ENCODE measurements around the gene SPTAN1. TPM values are rescaled to one million over a fixed set of nuclear protein-coding genes. Genes with fewer than 3 reads are reported as not detected.
"Not testable (repeated sequence)": the region's sequence is repeated elsewhere in the genome, so short reads cannot be mapped to it uniquely, and the experiment has no call there.

SPTAN1 gene
- polyA plus RNA-seq, 3 donors, result 288 to 327 (median 319) TPM

GRCh38 chr9:128629136-128629535 lies 76.7 kb downstream of the SPTAN1 start:
- no peak for DNase-seq (ENCODE audit: low read depth in 3 of 3, low spot score in 2 of 3)

GRCh38 chr9:128629852-128630545 lies 77.6 kb downstream of the SPTAN1 start:
- DNase-seq (ENCODE audit: low read depth in 3 of 3, low spot score in 2 of 3), result no peak

DNA sequence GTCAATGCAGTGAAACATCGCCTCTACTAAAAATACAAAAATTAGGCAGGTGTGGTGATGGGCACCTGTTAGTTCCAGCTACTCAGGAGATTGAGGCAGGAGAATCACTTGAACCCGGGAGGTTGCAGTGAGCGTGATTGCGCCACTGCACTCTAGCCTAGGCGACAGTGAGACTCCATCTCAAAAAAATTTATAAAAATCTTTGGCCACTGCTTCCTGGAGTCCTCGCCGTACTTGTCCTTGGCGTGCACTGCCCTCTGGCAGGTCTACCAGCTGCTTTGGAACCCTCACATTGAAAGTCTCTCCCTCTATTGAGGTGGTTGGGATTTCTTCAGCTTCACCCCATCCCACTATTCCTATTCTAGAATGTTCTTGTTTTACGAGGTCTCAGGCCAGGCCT lies 79.2 kb downstream of the SPTAN1 start:
- DNase-seq (ENCODE audit: low read depth in 3 of 3, low spot score in 2 of 3), result no peak

DNA sequence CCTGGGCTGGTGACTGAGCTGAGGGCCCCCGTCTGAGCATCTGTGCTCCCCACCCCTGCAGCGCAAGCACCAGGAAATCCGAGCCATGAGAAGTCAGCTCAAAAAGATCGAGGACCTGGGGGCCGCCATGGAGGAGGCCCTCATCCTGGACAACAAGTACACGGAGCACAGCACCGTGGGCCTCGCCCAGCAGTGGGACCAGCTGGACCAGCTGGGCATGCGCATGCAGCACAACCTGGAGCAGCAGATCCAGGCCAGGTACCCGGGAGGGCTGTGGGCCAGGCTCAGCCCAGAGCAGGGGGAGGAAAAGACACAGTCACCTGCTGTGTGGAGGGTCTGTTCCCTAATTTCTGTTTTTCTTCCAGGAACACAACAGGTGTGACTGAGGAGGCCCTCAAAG lies 79.7 kb downstream of the SPTAN1 start:
- no peak for DNase-seq (ENCODE audit: low read depth in 3 of 3, low spot score in 2 of 3)

DNA sequence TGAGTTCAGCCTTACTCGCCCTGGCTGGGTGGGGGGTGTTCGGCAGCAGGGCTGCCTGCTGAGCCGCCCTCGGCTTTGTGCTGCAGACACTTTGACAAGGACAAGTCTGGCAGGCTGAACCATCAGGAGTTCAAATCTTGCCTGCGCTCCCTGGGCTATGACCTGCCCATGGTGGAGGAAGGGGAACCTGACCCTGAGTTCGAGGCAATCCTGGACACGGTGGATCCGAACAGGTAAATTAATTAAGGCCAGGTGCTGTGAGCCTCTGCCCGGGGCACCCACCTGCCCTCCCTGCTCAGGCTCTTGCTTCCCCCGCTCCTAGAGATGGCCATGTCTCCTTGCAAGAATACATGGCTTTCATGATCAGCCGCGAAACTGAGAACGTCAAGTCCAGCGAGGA lies 80.1 kb downstream of the SPTAN1 start:
- DNase-seq (ENCODE audit: low read depth in 3 of 3, low spot score in 2 of 3), result no peak

DNA sequence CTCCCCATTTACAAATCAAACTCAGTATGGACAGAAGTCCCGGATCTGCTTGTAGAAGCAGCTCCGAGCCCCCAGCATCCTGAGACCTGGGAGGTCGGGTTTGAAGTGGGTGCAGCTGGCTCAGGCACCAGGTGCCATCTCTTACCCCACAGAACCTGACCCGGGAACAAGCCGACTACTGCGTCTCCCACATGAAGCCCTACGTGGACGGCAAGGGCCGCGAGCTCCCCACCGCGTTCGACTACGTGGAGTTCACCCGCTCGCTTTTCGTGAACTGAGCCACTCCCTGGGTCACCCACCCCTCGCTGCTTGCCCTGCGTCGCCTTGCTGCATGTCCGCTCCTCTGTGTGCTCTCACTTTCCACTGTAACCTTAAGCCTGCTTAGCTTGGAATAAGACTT lies 80.7 kb downstream of the SPTAN1 start:
- DNase-seq (ENCODE audit: low read depth in 3 of 3, low spot score in 2 of 3), result no peak

- no peak for DNase-seq (ENCODE audit: low read depth in 3 of 3, low spot score in 2 of 3)
Measured at GRCh38 chr9:128633601-128634000, 81.2 kb downstream of the SPTAN1 start.

- DNase-seq (ENCODE audit: low read depth in 3 of 3, low spot score in 2 of 3), result no peak
Measured at GRCh38 chr9:128634111-128634510, 81.7 kb downstream of the SPTAN1 start.

DNA sequence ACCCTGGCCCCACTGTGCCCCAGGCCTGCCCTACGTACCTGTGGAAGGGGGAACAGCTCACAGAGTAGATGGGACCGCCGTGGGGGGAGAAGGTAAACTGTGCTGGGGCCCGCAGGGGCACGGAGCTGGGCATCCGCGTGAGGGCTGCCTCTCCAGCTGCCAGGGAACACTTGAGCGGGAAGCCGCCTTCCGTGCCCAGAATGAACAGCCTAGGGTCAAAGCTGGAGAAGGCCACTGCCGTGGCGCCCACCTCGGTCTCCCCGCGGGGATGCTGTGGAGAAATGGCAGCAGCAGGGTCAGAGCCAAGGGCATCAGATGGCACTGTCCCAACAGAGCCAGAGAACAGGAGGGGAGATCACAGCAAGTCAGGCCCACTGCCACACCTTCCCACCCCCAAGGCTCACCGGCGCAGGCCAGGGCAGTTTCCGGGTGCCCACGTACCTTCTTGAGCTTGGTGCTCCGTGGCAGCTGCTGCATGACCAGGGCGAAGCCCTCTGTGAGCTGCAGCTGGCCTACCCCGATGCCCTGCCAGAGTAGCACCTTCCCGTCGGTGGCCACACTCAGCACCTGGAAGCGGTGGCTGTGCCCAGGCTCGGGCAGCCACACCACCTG lies 82.4 kb downstream of the SPTAN1 start:
- DNase-seq (ENCODE audit: low read depth in 3 of 3, low spot score in 2 of 3), result no peak

DNA sequence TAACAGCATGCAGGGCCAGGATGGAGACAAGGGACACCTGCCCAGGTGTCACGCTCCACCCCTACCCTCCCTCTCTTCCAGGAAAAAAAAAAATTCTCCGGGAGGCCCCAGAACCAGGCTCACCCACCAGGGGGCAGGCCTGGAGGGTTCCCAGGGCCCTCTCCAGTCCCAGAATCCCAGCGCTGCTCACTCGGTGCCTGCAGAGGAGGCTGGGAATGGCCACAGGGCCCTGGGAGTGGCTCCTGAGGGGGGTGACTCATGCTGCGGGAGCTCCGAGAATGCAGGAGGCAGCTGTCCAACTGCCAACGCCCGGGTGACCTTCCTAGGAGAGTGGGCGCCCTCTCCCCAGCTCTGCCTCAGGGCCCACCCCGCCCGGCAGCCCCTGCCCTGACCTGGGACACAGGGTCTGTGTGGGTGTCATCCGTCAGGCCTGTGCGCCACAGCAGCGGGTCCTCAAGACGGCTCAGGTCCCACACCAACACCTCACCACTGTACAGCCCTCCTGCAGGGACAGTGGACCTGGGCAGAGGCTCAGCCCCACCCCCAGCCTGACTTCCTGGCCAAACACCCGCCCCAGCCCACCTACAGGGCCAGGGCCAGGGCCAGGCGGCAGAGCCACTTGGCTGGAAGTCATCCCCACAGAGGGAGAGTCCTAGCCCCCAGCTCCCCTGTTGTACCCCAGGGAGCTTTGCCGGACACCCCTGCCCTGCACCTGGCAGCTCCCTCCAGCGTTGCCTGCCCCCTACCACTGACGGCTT lies 83.1 kb downstream of the SPTAN1 start:
- peak in 2 of 3 donors; percentile 10 to 27 for DNase-seq (ENCODE audit: low read depth in 3 of 3, low spot score in 2 of 3)

DNA sequence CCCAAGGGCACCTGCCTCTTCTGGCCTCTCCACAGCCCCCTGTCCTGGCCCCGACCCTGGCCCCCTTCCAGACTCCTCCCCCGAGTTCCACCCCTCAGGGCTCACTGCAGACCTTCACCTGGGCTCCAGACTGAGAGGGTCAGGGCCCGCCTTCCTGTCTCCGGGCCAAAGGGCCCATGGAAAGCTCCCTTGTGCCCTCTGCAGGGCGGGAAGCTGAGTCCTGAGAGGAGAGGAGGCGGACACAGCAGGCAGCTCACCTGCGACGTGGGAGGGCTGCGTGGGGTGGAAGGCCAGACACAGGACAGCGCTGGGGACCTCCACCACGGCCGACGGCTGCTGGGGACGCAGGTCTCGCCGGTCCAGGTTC lies 83.6 kb downstream of the SPTAN1 start:
- DNase-seq (ENCODE audit: low read depth in 3 of 3, low spot score in 2 of 3), result no peak

DNA sequence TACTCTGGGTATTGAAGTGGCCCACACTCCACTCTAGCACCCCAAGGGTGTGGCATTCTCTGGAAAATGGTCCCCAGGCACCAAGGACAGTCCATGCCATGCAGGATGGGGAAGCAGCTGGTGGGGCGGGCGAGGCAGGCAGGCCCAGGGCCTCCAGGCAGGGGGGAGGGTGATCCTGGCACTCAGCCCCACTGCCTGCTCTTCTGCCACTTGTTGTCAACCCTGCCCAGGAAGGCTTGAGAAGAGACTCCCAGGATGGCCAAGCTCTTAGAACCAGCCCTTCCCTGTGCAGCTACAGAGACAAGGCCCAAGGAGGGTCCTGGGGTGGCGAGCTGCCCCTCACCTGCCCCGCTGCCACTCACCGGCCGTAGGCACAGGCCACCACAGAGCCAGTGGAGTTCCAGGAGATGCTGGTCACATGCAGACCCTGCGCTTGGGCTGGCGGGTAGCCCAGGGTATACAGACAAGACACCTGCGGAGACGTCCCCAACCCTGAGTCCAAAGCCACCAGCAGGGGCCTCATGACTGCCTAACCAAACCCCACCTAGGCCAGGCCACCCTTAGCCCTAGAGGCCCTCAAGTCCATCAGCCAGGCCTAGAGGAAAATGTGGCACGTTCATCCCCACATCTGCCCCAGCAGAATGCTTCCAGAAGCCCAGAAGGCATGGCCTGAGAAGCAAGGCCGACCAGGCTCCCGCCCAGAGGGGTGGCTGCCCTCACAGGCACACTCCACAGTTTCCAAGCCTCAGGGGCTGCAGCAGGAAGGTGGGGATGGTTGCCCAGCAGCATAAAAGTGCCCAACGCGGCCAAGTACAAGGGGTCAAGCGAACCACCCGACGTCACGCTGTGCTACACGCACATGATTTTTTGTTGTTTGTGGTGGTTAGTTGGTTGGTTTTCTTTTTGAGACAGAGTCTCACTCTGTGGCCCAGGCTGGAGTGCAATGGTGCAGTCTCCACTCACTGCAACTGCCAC lies 84.5 kb downstream of the SPTAN1 start:
- DNase-seq (ENCODE audit: low read depth in 3 of 3, low spot score in 2 of 3), result no peak

GRCh38 chr9:128637656-128638055 lies 85.3 kb downstream of the SPTAN1 start:
- no peak for DNase-seq (ENCODE audit: low read depth in 3 of 3, low spot score in 2 of 3)

- no peak for DNase-seq (ENCODE audit: low read depth in 3 of 3, low spot score in 2 of 3)
Measured at GRCh38 chr9:128638580-128638979, 86.2 kb downstream of the SPTAN1 start.

GRCh38 chr9:128640603-128641002 lies 88.2 kb downstream of the SPTAN1 start:
- no peak for DNase-seq (ENCODE audit: low read depth in 3 of 3, low spot score in 2 of 3)

- no peak for DNase-seq (ENCODE audit: low read depth in 3 of 3, low spot score in 2 of 3)
Measured at GRCh38 chr9:128642675-128643245, 90.4 kb downstream of the SPTAN1 start.

DNA sequence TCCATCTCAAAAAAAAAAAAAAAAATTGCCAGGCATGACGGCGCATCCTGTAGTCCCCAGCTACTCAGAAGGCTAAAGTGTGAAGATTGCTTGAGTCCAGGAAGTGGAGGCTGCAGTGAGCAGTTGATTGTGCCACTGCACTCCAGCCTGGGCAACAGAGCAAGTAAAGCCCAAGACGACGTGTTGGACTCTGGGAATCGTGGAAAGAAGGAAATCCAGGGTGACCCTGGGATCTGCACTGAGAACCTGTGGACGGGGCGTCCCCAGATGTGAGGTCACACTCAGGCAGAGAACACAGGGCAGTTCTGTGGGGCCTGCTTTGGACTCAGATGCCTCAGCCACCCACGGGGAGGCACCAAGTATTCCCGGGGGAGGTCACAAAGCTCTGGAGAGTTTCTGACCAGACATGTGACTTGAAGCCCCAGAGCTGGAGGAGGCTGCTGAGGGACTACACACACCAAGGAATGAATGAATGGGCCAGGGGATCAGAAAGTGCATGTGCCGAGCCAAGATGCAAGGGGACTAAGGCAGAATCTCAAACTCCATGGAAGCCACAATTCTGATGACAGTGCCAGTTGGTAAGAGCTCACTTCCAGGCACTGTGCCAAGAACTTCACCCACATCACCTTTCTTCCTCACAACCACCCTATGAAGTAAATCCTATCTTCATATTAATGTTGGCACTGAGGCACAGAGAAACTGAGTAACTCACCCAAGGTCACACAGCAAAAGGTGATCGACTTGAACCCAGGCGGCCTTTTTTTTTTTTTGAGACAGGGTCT lies 91.3 kb downstream of the SPTAN1 start:
- no peak for DNase-seq (ENCODE audit: low read depth in 3 of 3, low spot score in 2 of 3)

- not testable (repeated sequence) for DNase-seq (ENCODE audit: low read depth in 3 of 3, low spot score in 2 of 3)
Measured at GRCh38 chr9:128648206-128648605, 95.8 kb downstream of the SPTAN1 start.

DNA sequence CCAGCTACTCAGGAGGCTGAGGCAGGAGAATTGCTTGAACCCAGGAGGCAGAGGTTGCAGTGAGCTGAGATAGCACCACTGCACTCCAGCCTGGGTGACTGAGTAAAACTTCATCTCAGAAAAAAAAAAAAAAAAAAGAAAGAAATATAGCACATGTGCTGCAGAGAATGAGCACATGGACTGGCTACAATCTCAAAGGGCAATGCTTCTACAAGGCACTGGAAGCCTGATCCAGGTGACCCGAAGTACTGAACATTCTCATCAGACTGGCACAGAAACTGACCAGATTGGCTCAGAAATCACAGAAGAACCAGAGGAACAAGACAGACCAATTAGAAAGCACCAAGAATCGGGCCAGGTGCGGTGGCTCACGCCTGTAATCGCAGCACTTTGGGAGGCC lies 99.4 kb downstream of the SPTAN1 start:
- DNase-seq (ENCODE audit: low read depth in 3 of 3, low spot score in 2 of 3), result no peak

- DNase-seq (ENCODE audit: low read depth in 3 of 3, low spot score in 2 of 3), result no peak
Measured at GRCh38 chr9:128653908-128654307, 101.5 kb downstream of the SPTAN1 start.

Data from right renal cortex interstitium (tissue), 3 donors.